Sigmoid colon (tissue), 7 donors: ENCODE measurements around the gene ZNF23. TPM values are rescaled to one million over a fixed set of nuclear protein-coding genes. Genes with fewer than 3 reads are reported as not detected.

Source experiments
- DNase-seq: peaks from one replicate; pipeline ENCODE4 v3.0.0-alpha.2; 2019
- H3K27ac ChIP-seq, 4 donors: fragments of 200-600 bp; sonication (generic); one replicate each; pipeline ENCODE4 v1.5.1; 2016 to 2019; ENCODE audit warnings: mild to moderate bottlenecking in 1 of 4
- H3K27me3 ChIP-seq, 3 donors: fragments of 200-600 bp; sonication (generic); one replicate each; pipeline ENCODE4 v1.5.1; 2019; ENCODE audit warnings: mild to moderate bottlenecking in 1 of 3
- H3K36me3 ChIP-seq, 4 donors: fragments of 200-600 bp; sonication (generic); one replicate each; pipeline ENCODE4 v1.5.1; 2016 to 2019
- H3K4me1 ChIP-seq, 4 donors: fragments of 200-600 bp; sonication (generic); one replicate each; pipeline ENCODE4 v1.5.1; 2017 to 2019
- H3K4me3 ChIP-seq, 4 donors: fragments of 200-600 bp; sonication (generic); one replicate each; pipeline ENCODE4 v1.5.1; 2017 to 2019; ENCODE audit warnings: mild to moderate bottlenecking in 2 of 4, moderate library complexity in 1 of 4
- H3K9me3 ChIP-seq, 4 donors: fragments of 200-600 bp in 3 of 4; sonication (generic) in 3 of 4; one replicate each; pipeline versions ENCODE4 v1.5.1 to v1.6.1; 2013 to 2019
- EP300 ChIP-seq, 4 donors: sonication (generic); formaldehyde crosslinking; IDR thresholded peaks; one replicate each; pipeline ENCODE4 v1.6.1; 2017; ENCODE audit warnings: antibody characterized with exemption in 4 of 4
- POLR2A ChIP-seq, 2 donors: fragments of 450-650 bp; IDR thresholded peaks; one replicate each; pipeline ENCODE4 v1.6.1; 2016; ENCODE audit warnings: antibody characterized with exemption in 2 of 2, mild to moderate bottlenecking in 2 of 2, moderate library complexity in 2 of 2
- POLR2AphosphoS5 ChIP-seq, 4 donors: sonication (generic); formaldehyde crosslinking; IDR thresholded peaks; one replicate each; pipeline ENCODE4 v1.6.1; 2017; ENCODE audit warnings: antibody characterized with exemption in 4 of 4
- WGBS, 2 donors: extraction: QIAGEN DNeasy Blood & Tissue Kit; methylation state at CpG; one replicate each; pipeline ENCODE4 v1.1.7; 2013; 5-methylcytosine and 5-hydroxymethylcytosine counted together
- intact Hi-C: fragments of 100-400 bp; cut with DNase I; formaldehyde crosslinking; loops from one replicate; pipeline ENCODE4 v1.15.1; 2023
- polyA plus RNA-seq, 3 donors: library from polyadenylated mRNA; stranded (reverse); fragments of 200-250 nt; gene quantifications; one replicate each; pipeline ENCODE4 v1.2.3, GENCODE V29; 2013
- total RNA-seq, 4 donors: library from RNA; depleted of rRNA; stranded (reverse); fragments of >200 nt; gene quantifications; one replicate each; pipeline ENCODE4 v1.1.0, GENCODE V29; 2016
- TF ChIP-seq, protein P1 (sequence below), 4 experiments: fragments of 450-650 bp in 3 of 4; fragments of 200-600 bp in 1 of 4; IDR thresholded peaks; one replicate each; pipeline ENCODE4 v1.5.1; 2016 to 2019; ENCODE audit warnings: antibody characterized with exemption in 4 of 4, mild to moderate bottlenecking in 3 of 4, moderate library complexity in 2 of 4
- donor health status: healthy with polysubstance abuse.
- donor health status: Bipolar disorder and iron deficiency.
- donor health status: healthy.

Gene ZNF23
- total and polyA plus RNA-seq, 7 donors = 3.0 to 11.6 (median 5.4) TPM

GRCh38 chr16:71428883-71429282, 33.2 kb downstream of the ZNF23 start:
- H3K27me3 ChIP-seq = peaks cover 0 to 42% (median 17%) of the 10 kb centered on the region in 3 donors
- intact Hi-C loops = no loop called here
- no peaks in the 10 kb centered on the region for H3K9me3 ChIP-seq
- no peak for TF ChIP-seq POLR2A (IDR thresholded peaks at IDR 0.05)
- TF ChIP-seq, protein P1, sequence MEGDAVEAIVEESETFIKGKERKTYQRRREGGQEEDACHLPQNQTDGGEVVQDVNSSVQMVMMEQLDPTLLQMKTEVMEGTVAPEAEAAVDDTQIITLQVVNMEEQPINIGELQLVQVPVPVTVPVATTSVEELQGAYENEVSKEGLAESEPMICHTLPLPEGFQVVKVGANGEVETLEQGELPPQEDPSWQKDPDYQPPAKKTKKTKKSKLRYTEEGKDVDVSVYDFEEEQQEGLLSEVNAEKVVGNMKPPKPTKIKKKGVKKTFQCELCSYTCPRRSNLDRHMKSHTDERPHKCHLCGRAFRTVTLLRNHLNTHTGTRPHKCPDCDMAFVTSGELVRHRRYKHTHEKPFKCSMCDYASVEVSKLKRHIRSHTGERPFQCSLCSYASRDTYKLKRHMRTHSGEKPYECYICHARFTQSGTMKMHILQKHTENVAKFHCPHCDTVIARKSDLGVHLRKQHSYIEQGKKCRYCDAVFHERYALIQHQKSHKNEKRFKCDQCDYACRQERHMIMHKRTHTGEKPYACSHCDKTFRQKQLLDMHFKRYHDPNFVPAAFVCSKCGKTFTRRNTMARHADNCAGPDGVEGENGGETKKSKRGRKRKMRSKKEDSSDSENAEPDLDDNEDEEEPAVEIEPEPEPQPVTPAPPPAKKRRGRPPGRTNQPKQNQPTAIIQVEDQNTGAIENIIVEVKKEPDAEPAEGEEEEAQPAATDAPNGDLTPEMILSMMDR (IDR thresholded peaks at IDR 0.05) = no peak
- TF ChIP-seq EP300 (IDR thresholded peaks at IDR 0.05) = no peak
- no peak for TF ChIP-seq POLR2AphosphoS5 (IDR thresholded peaks at IDR 0.05)
- H3K4me3 ChIP-seq = no peak overlapping the region
- no peaks in the 10 kb centered on the region for H3K4me1 ChIP-seq
- DNase-seq = no peak
- 91% methylated on average over 2 of the region's 2 CpGs for WGBS, 2 donors
- H3K36me3 ChIP-seq = no peaks in the 10 kb centered on the region
- no peak overlapping the region for H3K27ac ChIP-seq

GRCh38 chr16:71428385-71428784, 33.7 kb downstream of the ZNF23 start:
- Histone ChIP-seq H3K4me1 (no peaks in the 10 kb centered on the region), H3K27me3 (peaks cover 0 to 42% (median 20%) of the 10 kb centered on the region in 3 donors), H3K4me3 (no peak overlapping the region), H3K9me3 (no peaks in the 10 kb centered on the region), H3K36me3 (no peaks in the 10 kb centered on the region), H3K27ac (no peak overlapping the region)
- intact Hi-C loops = no loop called here
- TF ChIP-seq, protein P1 (IDR thresholded peaks at IDR 0.05) = no peak
- TF ChIP-seq POLR2A (IDR thresholded peaks at IDR 0.05) (no peak), POLR2AphosphoS5 (IDR thresholded peaks at IDR 0.05) (no peak), EP300 (IDR thresholded peaks at IDR 0.05) (no peak)
- DNase-seq = no peak

- Histone ChIP-seq H3K27me3 (peaks cover 0 to 42% (median 20%) of the 10 kb centered on the region in 3 donors), H3K9me3 (no peaks in the 10 kb centered on the region), H3K27ac (no peak overlapping the region), H3K36me3 (no peaks in the 10 kb centered on the region), H3K4me3 (no peak overlapping the region), H3K4me1 (no peaks in the 10 kb centered on the region)
- intact Hi-C loops = no loop called here
- no peak for TF ChIP-seq POLR2A (IDR thresholded peaks at IDR 0.05)
- no peak for TF ChIP-seq EP300 (IDR thresholded peaks at IDR 0.05)
- TF ChIP-seq POLR2AphosphoS5 (IDR thresholded peaks at IDR 0.05) = no peak
- TF ChIP-seq, protein P1 (IDR thresholded peaks at IDR 0.05) = no peak
- DNase-seq = peak; percentile 8
- 50 to 62% methylated on average over 12 of the region's 12 CpGs for WGBS, 2 donors
Measured at GRCh38 chr16:71426880-71427615, 35.0 kb downstream of the ZNF23 start.

- Histone ChIP-seq H3K27ac (no peak overlapping the region), H3K27me3 (peaks cover 0 to 42% (median 20%) of the 10 kb centered on the region in 3 donors), H3K4me1 (no peaks in the 10 kb centered on the region), H3K9me3 (no peaks in the 10 kb centered on the region), H3K36me3 (no peaks in the 10 kb centered on the region), H3K4me3 (no peak overlapping the region)
- DNase-seq = no peak
- TF ChIP-seq, protein P1 (IDR thresholded peaks at IDR 0.05) = no peak
- TF ChIP-seq POLR2A (IDR thresholded peaks at IDR 0.05) = no peak
- no peak for TF ChIP-seq EP300 (IDR thresholded peaks at IDR 0.05)
- TF ChIP-seq POLR2AphosphoS5 (IDR thresholded peaks at IDR 0.05) = no peak
- whole genome bisulfite sequencing, 2 donors = 3 to 8% methylated on average over 48 of the region's 48 CpGs
- intact Hi-C loops = no loop called here
Measured at GRCh38 chr16:71426069-71426879, 35.8 kb downstream of the ZNF23 start.
